ENCODE measurements around the gene PALS2. TPM values are rescaled to one million over a fixed set of nuclear protein-coding genes. Genes with fewer than 3 reads are reported as not detected.

Gene PALS2
- total RNA-seq, 2 donors from 2014 or later: 45.0 to 46.1 TPM

DNA sequence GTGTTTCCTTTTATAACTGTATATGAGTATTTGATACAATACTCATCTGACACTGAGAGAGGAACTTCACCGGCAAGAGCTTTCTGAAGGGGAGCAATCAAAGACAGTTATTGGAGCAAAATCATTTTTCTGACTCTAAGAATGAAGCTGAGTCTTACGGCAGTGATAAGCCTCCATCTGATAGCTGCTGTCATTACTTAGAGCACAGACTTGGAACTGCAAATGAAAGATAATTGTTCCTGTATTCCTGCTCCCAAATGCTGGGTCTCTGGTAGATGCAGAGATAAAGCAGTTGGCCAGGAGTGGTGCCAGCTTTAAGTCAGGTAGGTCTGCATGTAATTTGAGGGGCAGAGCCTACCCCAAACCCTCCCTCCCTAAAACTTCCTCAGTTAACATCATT is 2.3 kb upstream of the PALS2 start:
- Mint-ChIP-seq H3K4me1 (peaks cover 51% of the 10 kb centered on the region), H3K27ac (no peak overlapping the region), H3K36me3 (ENCODE audit: low read depth) (no peaks in the 10 kb centered on the region), H3K27me3 (ENCODE audit: insufficient read depth) (peaks cover 29% of the 10 kb centered on the region), H3K9me3 (no peaks in the 10 kb centered on the region), H3K4me3 (no peak overlapping the region)
- Histone ChIP-seq H3K27ac (ENCODE audit: low read depth, low read length) (no peak overlapping the region), H3K27me3 (ENCODE audit: control insufficient read depth, insufficient read depth, low read length, poor library complexity, severe bottlenecking) (peaks cover 25% of the 10 kb centered on the region), H3K4me3 (ENCODE audit: low read length) (no peak overlapping the region), H3K4me1 (ENCODE audit: control insufficient read depth, insufficient read depth, low read length) (peaks cover 8% of the 10 kb centered on the region), H3K36me3 (ENCODE audit: control insufficient read depth, insufficient read depth, low read length) (no peaks in the 10 kb centered on the region), H3K9ac (ENCODE audit: extremely low read depth, low read length, poor library complexity, severe bottlenecking) (no peak overlapping the region), H3K9me3 (ENCODE audit: control insufficient read depth, low read length) (no peaks in the 10 kb centered on the region)
- WGBS, 2 experiments (ENCODE audit: insufficient coverage in 1 of 2, insufficient read length in 1 of 2): 83 to 94% methylated on average over 2 of the region's 2 CpGs
- DNase-seq: no peak
- no peak for TF ChIP-seq CTCF (conservative IDR thresholded peaks at IDR 0.05)

DNA sequence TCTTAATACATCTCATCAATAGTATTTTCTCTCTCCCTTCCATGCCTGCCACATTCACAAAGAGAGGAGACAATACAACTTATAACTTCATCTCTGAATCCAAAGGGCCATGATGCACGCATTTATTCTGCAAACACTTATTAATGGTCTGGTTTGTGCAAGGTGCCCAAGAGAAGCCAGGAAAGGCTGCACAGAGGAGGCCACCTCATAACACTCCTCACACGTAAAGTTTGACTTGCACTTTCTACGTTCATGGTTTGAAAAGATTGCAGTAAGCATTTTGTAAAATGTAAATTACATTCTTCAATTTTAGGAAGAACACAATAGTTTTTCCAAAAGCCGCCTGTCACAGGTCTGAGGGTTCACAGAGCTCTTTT is 1.2 kb upstream of the PALS2 start:
- Histone ChIP-seq H3K4me3 (ENCODE audit: low read length) (no peak overlapping the region), H3K9me3 (ENCODE audit: control insufficient read depth, low read length) (no peaks in the 10 kb centered on the region), H3K27ac (ENCODE audit: low read depth, low read length) (no peak overlapping the region), H3K4me1 (ENCODE audit: control insufficient read depth, insufficient read depth, low read length) (peaks cover 15% of the 10 kb centered on the region), H3K36me3 (ENCODE audit: control insufficient read depth, insufficient read depth, low read length) (no peaks in the 10 kb centered on the region), H3K27me3 (ENCODE audit: control insufficient read depth, insufficient read depth, low read length, poor library complexity, severe bottlenecking) (peaks cover 25% of the 10 kb centered on the region), H3K9ac (ENCODE audit: extremely low read depth, low read length, poor library complexity, severe bottlenecking) (no peak overlapping the region)
- Mint-ChIP-seq H3K27me3 (ENCODE audit: insufficient read depth) (peaks cover 29% of the 10 kb centered on the region), H3K4me1 (peaks cover 56% of the 10 kb centered on the region), H3K4me3 (peak overlapping the region; percentile 97), H3K9me3 (no peaks in the 10 kb centered on the region), H3K36me3 (ENCODE audit: low read depth) (no peaks in the 10 kb centered on the region), H3K27ac (no peak overlapping the region)
- no peak for DNase-seq
- WGBS, 2 experiments (ENCODE audit: insufficient coverage in 1 of 2, insufficient read length in 1 of 2): 83 to 100% methylated on average over 1 to 4 of the region's 4 CpGs
- TF ChIP-seq CTCF (conservative IDR thresholded peaks at IDR 0.05): no peak

DNA sequence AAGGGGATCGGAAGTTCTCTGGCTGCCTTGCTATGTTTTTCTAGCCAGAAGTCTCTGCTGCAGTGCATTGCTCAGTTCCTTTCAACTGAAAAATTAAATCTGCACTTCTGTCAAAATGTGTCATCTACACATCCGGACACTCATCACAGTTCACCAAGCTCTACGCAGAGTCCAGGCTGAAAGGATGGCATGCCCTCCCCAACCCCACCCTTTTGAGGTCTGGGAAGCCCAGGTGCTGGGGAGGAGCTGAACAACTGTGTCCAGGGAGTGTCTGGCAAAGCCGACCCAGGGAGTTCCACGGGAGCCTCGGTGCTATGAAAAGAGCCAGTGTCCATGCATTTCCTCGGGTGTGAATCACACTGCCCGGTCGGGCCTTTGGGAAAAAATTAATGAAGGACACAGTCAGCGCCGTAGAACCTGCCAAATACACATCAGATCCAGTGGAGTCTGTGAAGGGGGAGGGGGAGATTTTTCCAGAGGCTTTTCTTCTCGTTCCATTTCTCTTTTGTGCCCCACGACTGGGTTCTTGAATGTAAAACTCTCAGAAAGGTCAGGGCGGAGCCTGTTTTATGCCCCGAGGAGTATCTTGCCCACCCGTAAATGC is 757 bp upstream of the PALS2 start:
- Histone ChIP-seq H3K4me3 (ENCODE audit: low read length) (peak overlapping the region; percentile 82), H3K4me1 (ENCODE audit: control insufficient read depth, insufficient read depth, low read length) (peaks cover 15% of the 10 kb centered on the region), H3K27me3 (ENCODE audit: control insufficient read depth, insufficient read depth, low read length, poor library complexity, severe bottlenecking) (peaks cover 25% of the 10 kb centered on the region), H3K27ac (ENCODE audit: low read depth, low read length) (peak overlapping the region; percentile 47), H3K9me3 (ENCODE audit: control insufficient read depth, low read length) (no peaks in the 10 kb centered on the region), H3K36me3 (ENCODE audit: control insufficient read depth, insufficient read depth, low read length) (no peaks in the 10 kb centered on the region), H3K9ac (ENCODE audit: extremely low read depth, low read length, poor library complexity, severe bottlenecking) (peak overlapping the region; percentile 61)
- DNase-seq: no peak
- 20 to 26% methylated on average over 11 to 16 of the region's 16 CpGs for WGBS, 2 experiments (ENCODE audit: insufficient coverage in 1 of 2, insufficient read length in 1 of 2)
- no peaks in the 10 kb centered on the region for H3K9me3 Mint-ChIP-seq
- H3K4me1 Mint-ChIP-seq: peaks cover 52% of the 10 kb centered on the region
- H3K4me3 Mint-ChIP-seq: peak overlapping the region; percentile 97
- H3K36me3 Mint-ChIP-seq (ENCODE audit: low read depth): no peaks in the 10 kb centered on the region
- H3K27ac Mint-ChIP-seq: peak overlapping the region; percentile 49
- H3K27me3 Mint-ChIP-seq (ENCODE audit: insufficient read depth): peaks cover 29% of the 10 kb centered on the region
- TF ChIP-seq CTCF (conservative IDR thresholded peaks at IDR 0.05): no peak

All from endodermal cell (in vitro differentiated cells).